Measurements from ENCODE around the gene SLC3A2.
"Not testable (repeated sequence)": the region's sequence is repeated elsewhere in the genome, so short reads cannot be mapped to it uniquely, and the experiment has no call there.

The SLC3A2 gene

GRCh38 chr11:62880803-62881578, at the start of gene SLC3A2:
SLC3A2 (plus strand) TSS chr11:62880896; CDS start chr11:62881024, 128 bp downstream.
- DNase-seq = peak in 1 of 2 experiments; percentile 45

DNA sequence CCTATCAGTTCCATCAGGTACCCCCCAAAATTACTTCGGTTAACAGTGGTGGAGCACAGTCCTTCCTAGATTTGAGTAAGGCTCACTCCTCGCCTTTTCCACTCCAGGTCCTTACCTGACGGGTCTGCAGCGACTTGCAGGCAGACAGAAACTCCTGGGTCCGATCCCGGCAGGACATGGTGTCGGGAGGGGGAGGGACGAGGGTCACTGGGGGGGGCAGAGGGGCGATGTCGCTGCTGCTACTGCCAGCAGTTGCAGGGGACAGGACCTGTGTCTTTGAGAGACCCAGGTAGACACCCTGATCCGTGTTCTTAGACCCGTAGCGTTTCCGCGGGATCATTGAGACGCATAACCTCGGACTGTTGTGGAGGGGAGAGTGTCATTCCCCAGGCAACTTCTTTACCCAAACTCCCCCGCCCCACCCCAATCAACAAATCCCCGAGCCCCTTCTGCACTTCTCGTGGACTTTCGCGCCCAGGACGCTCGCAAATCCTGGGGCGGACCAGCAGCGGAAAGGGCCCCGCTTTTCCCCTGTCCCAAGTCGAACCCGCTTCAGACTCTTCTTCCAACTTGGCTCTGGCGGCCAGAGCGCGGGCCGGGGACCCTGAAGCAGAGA, 49.7 kb upstream of the SLC3A2 start:
- DNase-seq = no peak

DNA sequence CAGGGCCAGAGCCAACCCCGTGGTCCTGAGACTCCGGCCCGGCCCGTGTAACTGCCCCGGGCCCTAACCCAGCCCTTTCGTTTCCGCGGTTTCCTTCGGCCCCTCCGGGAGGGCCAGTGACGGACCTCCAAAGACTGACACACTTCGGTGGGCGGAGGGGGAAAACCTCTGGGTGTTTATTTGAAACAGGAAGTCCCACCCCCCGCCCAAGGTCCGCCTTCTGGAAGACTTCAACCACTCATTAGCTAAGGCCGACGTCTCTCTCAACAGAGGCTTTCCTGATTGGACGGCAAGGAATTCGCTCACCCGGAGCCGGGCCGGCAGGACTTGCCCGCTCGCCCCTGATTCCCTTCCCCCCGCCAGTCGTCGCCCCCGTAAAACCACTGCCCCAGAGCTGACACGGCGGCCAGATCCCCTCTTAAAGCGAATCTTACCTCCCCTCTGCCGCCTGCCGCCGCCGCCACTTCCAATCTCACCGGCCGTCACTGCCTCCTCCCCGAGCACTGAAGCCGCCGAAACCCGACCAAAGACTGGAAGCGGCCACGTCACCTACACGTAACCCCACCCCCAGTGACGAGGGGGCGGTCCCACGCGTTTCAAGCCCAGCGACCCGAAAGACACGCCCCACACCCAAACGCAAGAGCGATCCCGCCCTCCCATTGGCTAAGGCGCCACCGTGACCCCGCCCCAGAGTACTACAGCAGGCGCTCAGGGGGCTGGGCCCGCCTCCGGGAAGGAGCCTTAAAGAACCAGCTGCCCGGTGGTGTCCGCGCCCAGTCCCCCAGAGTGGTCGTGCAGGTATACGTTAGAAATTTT, 49.0 kb upstream of the SLC3A2 start, which contains the start of gene STX5:
TSS of gene STX5 (minus strand) at position 532 of the 816 bp plus-strand sequence. CDS start 808 bp downstream, outside the sequence.
- DNase-seq = peak; percentile 91 to 95

- no peak for DNase-seq
Measured at GRCh38 chr11:62832336-62833234, 48.1 kb upstream of the SLC3A2 start, which contains the start of gene TEX54. TEX54 (minus strand) TSS chr11:62832841.

DNA sequence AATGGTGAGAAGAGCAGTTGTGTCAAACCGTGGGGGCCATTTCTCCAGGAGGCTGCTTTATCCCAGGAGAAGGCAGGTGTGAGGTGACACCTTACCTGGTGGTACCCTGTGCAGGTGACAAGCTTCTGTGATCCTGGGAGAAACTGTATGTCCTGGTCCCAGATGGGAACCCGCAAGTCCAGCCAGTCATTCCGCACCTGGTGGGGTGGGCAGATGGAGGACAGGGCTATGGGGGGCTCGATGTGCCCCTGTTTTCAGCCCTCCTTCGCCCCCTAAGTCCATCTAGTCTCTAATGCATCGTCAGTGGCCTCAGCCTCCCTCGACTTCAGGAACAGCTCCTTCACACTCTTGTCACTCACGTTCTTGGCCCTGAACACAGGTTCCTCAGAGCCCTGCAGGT, 45.4 kb upstream of the SLC3A2 start:
- no peak for DNase-seq

GRCh38 chr11:62839050-62839945, 41.4 kb upstream of the SLC3A2 start, which contains the start of gene WDR74:
WDR74 (minus strand) TSS chr11:62839590; CDS start chr11:62839570, 20 bp downstream.
- peak; percentile 32 to 75 for DNase-seq

DNA sequence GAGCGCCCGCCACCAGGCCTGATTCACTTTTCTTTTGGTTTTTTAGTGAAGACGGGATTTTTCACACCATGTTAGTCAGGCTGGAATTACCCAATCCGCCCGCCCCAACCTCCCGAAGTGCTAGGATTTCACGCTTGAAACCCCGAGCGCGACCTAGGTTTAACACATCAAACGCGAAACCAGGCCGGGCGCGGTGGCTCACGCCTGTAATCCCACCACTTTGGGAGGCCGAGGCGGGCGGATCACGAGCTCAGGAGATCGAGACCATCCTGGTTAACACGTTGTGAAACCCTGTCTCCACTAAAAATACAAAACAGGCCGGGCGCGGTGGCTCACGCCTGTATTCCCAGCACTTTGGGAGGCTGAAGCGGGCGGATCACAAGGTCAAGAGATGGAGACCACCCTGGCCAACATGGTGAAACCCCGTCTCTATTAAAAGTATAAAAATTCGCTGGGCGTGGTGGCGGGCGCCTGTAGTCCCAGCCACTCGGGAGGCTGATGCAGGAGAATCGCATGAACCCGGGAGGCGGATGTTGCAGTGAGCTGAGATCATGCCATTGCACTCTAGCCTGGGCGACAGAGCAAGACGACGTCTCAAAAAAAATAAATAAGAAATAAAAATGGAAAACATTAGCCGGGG, 39.9 kb upstream of the SLC3A2 start:
- not testable (repeated sequence) for DNase-seq

GRCh38 chr11:62841361-62842170, 39.1 kb upstream of the SLC3A2 start:
- DNase-seq = peak; percentile 95 to 99

- DNase-seq = no peak
Measured at GRCh38 chr11:62842171-62842741, 38.4 kb upstream of the SLC3A2 start.

GRCh38 chr11:62842891-62843290, 37.8 kb upstream of the SLC3A2 start:
- DNase-seq = not testable (repeated sequence)

GRCh38 chr11:62843466-62843865, 37.2 kb upstream of the SLC3A2 start:
- no peak for DNase-seq

GRCh38 chr11:62844154-62844553, 36.5 kb upstream of the SLC3A2 start:
- no peak for DNase-seq

- DNase-seq = no peak
Measured at GRCh38 chr11:62846177-62846576, 34.5 kb upstream of the SLC3A2 start.

- DNase-seq = no peak
Measured at GRCh38 chr11:62847767-62848314, 32.9 kb upstream of the SLC3A2 start.

GRCh38 chr11:62850911-62851806, 29.5 kb upstream of the SLC3A2 start:
- DNase-seq = no peak

- DNase-seq = no peak
Measured at GRCh38 chr11:62851807-62852522, 28.7 kb upstream of the SLC3A2 start.
